Measurements from ENCODE around the gene TMIGD2.
A peak's percentile ranks its signal among the peaks of the same experiment; 100 is the strongest.

The TMIGD2 gene

DNA sequence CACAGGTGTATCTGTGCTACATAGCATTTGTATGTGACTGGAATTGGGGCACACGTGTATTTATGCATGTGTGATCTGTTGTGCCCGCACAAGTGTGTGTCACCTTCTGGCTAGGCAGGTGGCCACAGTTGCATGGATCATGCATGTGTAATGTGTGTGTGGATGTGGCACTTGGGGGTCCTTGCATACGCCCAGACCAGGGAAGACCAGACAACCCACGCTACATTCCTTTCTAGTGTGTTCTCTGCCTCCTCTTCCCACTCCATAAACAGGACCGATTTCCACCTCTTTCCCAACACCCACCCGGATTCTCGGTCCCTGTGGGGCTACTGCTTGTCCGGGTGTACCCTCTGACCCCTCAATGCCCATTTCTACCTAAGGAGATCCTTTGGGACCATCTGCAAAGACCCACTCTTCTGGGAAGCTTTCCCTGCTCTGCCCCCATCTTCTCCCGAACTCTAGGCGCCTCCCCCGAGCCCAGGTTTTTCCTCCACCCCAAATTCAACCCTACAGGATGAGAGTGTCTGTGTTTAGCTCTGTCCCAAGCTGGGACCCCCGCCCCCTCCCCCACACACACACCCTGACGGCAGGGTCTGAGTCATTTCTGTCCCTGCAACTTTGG is 24.1 kb upstream of the TMIGD2 start:
- no peak for DNase-seq

GRCh38 chr19:4324228-4324627 is 22.0 kb upstream of the TMIGD2 start:
- DNase-seq = no peak

DNA sequence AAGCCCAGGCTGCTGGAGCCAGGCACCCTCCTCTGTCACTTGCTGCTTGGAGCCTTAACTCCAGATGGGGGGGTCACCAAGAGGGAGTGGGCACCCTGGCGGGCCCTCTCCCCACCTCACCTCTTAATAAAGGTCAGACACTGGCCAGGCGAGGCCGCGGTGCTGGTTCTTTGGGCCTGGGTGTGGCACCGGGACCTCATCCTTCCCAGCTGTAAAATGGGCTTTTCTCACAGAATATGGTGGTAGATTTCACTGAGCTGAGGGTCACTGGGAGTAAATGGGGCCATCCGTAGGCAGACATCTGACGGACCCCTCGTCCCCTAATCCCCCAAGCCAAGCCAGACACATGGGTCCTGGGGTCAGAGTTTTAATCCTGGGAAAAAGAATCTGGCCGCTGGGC is 21.5 kb upstream of the TMIGD2 start:
- no peak for DNase-seq

- no peak for DNase-seq
These were observed 20.9 kb upstream of the TMIGD2 start for GRCh38 chr19:4322942-4323665.

DNA sequence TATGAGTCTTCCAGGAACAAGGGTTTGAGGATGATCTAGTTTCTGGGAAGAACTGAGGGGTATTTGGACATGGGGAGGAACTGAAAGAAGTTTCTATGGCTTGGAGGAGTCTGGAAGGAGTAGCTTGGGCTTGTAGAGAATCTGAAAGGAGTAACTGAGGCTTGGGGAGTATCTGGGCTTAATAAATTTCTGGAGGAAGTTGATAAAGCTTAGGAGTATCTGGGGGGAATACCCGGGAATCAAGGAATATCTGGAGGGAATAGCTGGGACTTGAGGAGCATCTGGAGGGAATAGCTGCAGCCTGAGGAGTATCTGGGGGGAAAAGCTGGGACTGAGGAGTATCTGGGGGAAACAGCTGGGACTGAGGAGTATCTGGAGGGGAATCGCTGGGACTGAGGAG is 18.2 kb upstream of the TMIGD2 start:
- no peak for DNase-seq

DNA sequence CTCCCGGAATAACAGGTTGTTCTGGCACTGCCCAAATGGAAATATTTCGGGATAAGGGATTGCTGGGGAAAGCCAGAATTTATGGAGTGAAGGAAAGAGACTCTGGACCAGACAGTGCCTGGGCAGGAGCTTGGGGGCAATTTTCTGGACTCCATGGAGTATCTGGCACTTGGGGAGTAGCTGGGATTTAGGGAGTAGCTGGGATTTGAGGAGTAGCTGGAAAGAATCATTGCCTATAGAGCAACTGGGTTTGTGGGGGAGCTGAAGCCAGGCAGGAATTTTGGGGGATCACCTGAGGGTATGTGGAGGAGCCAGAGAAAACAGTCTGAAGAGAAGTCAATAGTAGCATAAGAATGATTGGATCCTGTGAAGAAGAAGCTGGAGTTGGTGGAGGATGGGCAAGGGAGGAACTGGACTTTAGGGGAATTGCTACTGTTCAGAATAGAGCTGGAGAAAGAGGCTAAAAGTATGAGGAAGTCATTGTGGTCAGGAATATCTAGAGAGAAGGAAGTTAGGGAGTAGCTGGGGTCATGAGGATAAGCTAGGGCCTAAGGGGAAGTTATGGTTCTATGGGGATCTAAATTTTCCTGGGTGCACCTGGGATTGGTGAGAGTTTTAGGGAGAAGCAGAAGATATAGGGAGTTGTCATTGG is 17.0 kb upstream of the TMIGD2 start:
- no peak for DNase-seq

- DNase-seq = no peak
These were observed 16.3 kb upstream of the TMIGD2 start for GRCh38 chr19:4318460-4318859.

- DNase-seq = no peak
These were observed 14.8 kb upstream of the TMIGD2 start for GRCh38 chr19:4316956-4317355.

GRCh38 chr19:4313847-4314490 is 11.8 kb upstream of the TMIGD2 start:
- no peak for DNase-seq

- no peak for DNase-seq
These were observed 8.3 kb upstream of the TMIGD2 start for GRCh38 chr19:4310247-4311121.

- no peak for DNase-seq
These were observed 3.5 kb upstream of the TMIGD2 start for GRCh38 chr19:4305659-4306058.

DNA sequence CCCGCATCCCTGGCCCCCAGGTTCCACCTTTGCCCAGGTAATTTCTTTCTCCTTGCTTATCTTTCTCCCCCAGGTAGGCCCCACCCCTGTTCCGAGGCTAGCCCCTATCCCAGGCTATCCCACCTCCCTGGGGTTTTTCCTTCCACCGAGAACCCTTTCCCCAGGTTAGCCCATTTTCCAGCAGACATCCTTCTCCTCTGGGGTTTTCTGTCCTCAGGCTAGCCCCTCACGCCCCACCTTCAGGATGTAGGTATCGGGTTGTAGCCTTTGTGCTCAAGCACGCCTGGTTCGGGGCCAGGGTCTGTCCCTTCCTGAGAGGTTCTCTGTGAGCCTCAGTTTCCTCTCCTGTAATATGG is 3.0 kb upstream of the TMIGD2 start:
- DNase-seq = no peak

DNA sequence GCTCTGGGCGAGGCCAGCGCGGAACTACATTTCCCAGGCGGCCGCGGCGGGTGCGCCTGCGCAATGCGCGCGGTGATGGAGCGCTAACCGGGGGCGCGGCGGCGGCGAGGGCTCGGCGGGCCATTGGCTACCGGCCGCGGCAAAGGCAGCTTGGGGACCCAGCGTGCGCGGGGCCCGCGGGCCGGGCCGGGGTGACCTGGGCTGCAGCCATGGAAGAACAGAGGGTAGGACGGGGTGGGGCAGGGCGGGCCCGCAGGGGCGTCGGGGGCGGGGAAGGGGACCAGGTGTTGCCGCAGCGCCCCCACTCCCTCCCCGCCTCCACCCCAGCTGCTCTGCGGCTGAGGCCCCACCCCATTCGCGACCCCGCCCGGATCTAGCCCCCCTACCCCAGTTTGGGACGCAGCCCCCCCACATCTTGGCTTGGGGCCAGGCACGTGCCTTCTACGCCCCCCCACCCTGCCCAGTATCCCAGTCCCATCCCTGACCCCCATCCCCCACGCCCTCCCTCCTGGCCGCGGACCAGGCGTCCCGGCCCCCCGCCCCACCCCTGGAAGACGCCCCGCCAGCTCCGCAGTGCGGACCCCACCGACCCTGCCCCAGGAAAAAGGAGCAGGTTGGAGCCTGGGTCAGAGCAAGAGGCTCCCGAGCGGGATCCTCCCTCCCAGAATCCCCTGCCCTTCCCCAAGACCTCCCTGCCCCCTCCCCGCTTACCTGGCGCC is 2.5 kb upstream of the TMIGD2 start, which contains the start of gene FSD1:
TSS of gene FSD1 (plus strand) at position 61 of the 719 bp plus-strand sequence. CDS start at position 210, 149 bp downstream.
- peak; percentile 60 for DNase-seq

GRCh38 chr19:4303819-4304537 is 1.8 kb upstream of the TMIGD2 start:
- DNase-seq = no peak

GRCh38 chr19:4301590-4302242 is 473 bp downstream of the TMIGD2 start:
- DNase-seq = no peak

- no peak for DNase-seq
These were observed 1.6 kb downstream of the TMIGD2 start for GRCh38 chr19:4300589-4300988.

- no peak for DNase-seq
These were observed 3.2 kb downstream of the TMIGD2 start for GRCh38 chr19:4298810-4299550.

GRCh38 chr19:4297901-4298809 is 4.0 kb downstream of the TMIGD2 start:
- no peak for DNase-seq

Data from COR-L47 (cell line).